Measurements from ENCODE around the gene NLGN4Y.

The NLGN4Y gene

GRCh38 chrY:14679181-14679580 lies 154.9 kb downstream of the NLGN4Y start:
- no peaks in the 10 kb centered on the region for H3K27me3 ChIP-seq (replicated peaks; ENCODE audit: control insufficient read depth, insufficient read depth, low read length)
- no peak overlapping the region for H3K9ac ChIP-seq (ENCODE audit: low read length)
- H3K4me3 ChIP-seq (ENCODE audit: low read length), result no peak overlapping the region
- H3K36me3 ChIP-seq (ENCODE audit: control insufficient read depth, insufficient read depth, low read length, severe bottlenecking), result no peaks in the 10 kb centered on the region
- H3K4me1 ChIP-seq (ENCODE audit: control insufficient read depth, insufficient read depth, low read length), result no peaks in the 10 kb centered on the region
- H3K9me3 ChIP-seq (ENCODE audit: control insufficient read depth, low read length), result no peaks in the 10 kb centered on the region
- no peak for DNase-seq (ENCODE audit: low read depth)

GRCh38 chrY:14694543-14694942 lies 170.2 kb downstream of the NLGN4Y start:
- Histone ChIP-seq H3K36me3 (ENCODE audit: control insufficient read depth, insufficient read depth, low read length, severe bottlenecking) (no peaks in the 10 kb centered on the region), H3K9me3 (ENCODE audit: control insufficient read depth, low read length) (no peaks in the 10 kb centered on the region), H3K27me3 (replicated peaks; ENCODE audit: control insufficient read depth, insufficient read depth, low read length) (no peaks in the 10 kb centered on the region), H3K4me1 (ENCODE audit: control insufficient read depth, insufficient read depth, low read length) (no peaks in the 10 kb centered on the region), H3K9ac (ENCODE audit: low read length) (no peak overlapping the region), H3K4me3 (ENCODE audit: low read length) (no peak overlapping the region)
- no peak for DNase-seq (ENCODE audit: low read depth)

GRCh38 chrY:14708158-14708557 lies 183.8 kb downstream of the NLGN4Y start:
- Histone ChIP-seq H3K4me3 (ENCODE audit: low read length) (no peak overlapping the region), H3K36me3 (ENCODE audit: control insufficient read depth, insufficient read depth, low read length, severe bottlenecking) (no peaks in the 10 kb centered on the region), H3K27me3 (replicated peaks; ENCODE audit: control insufficient read depth, insufficient read depth, low read length) (no peaks in the 10 kb centered on the region), H3K9ac (ENCODE audit: low read length) (no peak overlapping the region), H3K4me1 (ENCODE audit: control insufficient read depth, insufficient read depth, low read length) (no peaks in the 10 kb centered on the region), H3K9me3 (ENCODE audit: control insufficient read depth, low read length) (no peaks in the 10 kb centered on the region)
- no peak for DNase-seq (ENCODE audit: low read depth)

GRCh38 chrY:14741596-14741995 lies 217.3 kb downstream of the NLGN4Y start:
- DNase-seq (ENCODE audit: low read depth), result no peak
- H3K4me3 ChIP-seq (ENCODE audit: low read length), result no peak overlapping the region
- H3K36me3 ChIP-seq (ENCODE audit: control insufficient read depth, insufficient read depth, low read length, severe bottlenecking), result no peaks in the 10 kb centered on the region
- no peaks in the 10 kb centered on the region for H3K4me1 ChIP-seq (ENCODE audit: control insufficient read depth, insufficient read depth, low read length)
- no peaks in the 10 kb centered on the region for H3K27me3 ChIP-seq (replicated peaks; ENCODE audit: control insufficient read depth, insufficient read depth, low read length)
- H3K9ac ChIP-seq (ENCODE audit: low read length), result no peak overlapping the region
- no peaks in the 10 kb centered on the region for H3K9me3 ChIP-seq (ENCODE audit: control insufficient read depth, low read length)

- Histone ChIP-seq H3K36me3 (ENCODE audit: control insufficient read depth, insufficient read depth, low read length, severe bottlenecking) (no peaks in the 10 kb centered on the region), H3K9ac (ENCODE audit: low read length) (no peak overlapping the region), H3K4me3 (ENCODE audit: low read length) (no peak overlapping the region), H3K4me1 (ENCODE audit: control insufficient read depth, insufficient read depth, low read length) (no peaks in the 10 kb centered on the region), H3K27me3 (replicated peaks; ENCODE audit: control insufficient read depth, insufficient read depth, low read length) (no peaks in the 10 kb centered on the region), H3K9me3 (ENCODE audit: control insufficient read depth, low read length) (no peaks in the 10 kb centered on the region)
- DNase-seq (ENCODE audit: low read depth), result no peak
Observed at GRCh38 chrY:14748329-14748728, 224.0 kb downstream of the NLGN4Y start.

GRCh38 chrY:14755571-14755970 lies 231.2 kb downstream of the NLGN4Y start:
- H3K9me3 ChIP-seq (ENCODE audit: control insufficient read depth, low read length), result no peaks in the 10 kb centered on the region
- H3K9ac ChIP-seq (ENCODE audit: low read length), result no peak overlapping the region
- no peaks in the 10 kb centered on the region for H3K4me1 ChIP-seq (ENCODE audit: control insufficient read depth, insufficient read depth, low read length)
- H3K27me3 ChIP-seq (replicated peaks; ENCODE audit: control insufficient read depth, insufficient read depth, low read length), result no peaks in the 10 kb centered on the region
- no peak overlapping the region for H3K4me3 ChIP-seq (ENCODE audit: low read length)
- H3K36me3 ChIP-seq (ENCODE audit: control insufficient read depth, insufficient read depth, low read length, severe bottlenecking), result no peaks in the 10 kb centered on the region
- DNase-seq (ENCODE audit: low read depth), result no peak

- no peaks in the 10 kb centered on the region for H3K4me1 ChIP-seq (ENCODE audit: control insufficient read depth, insufficient read depth, low read length)
- no peak overlapping the region for H3K9ac ChIP-seq (ENCODE audit: low read length)
- no peak overlapping the region for H3K4me3 ChIP-seq (ENCODE audit: low read length)
- no peaks in the 10 kb centered on the region for H3K36me3 ChIP-seq (ENCODE audit: control insufficient read depth, insufficient read depth, low read length, severe bottlenecking)
- no peaks in the 10 kb centered on the region for H3K9me3 ChIP-seq (ENCODE audit: control insufficient read depth, low read length)
- no peak for DNase-seq (ENCODE audit: low read depth)
- H3K27me3 ChIP-seq (replicated peaks; ENCODE audit: control insufficient read depth, insufficient read depth, low read length), result no peaks in the 10 kb centered on the region
Observed at GRCh38 chrY:14762903-14763302, 238.6 kb downstream of the NLGN4Y start.

GRCh38 chrY:14763600-14763999 lies 239.3 kb downstream of the NLGN4Y start:
- H3K9me3 ChIP-seq (ENCODE audit: control insufficient read depth, low read length), result no peaks in the 10 kb centered on the region
- H3K27me3 ChIP-seq (replicated peaks; ENCODE audit: control insufficient read depth, insufficient read depth, low read length), result no peaks in the 10 kb centered on the region
- no peaks in the 10 kb centered on the region for H3K4me1 ChIP-seq (ENCODE audit: control insufficient read depth, insufficient read depth, low read length)
- no peak for DNase-seq (ENCODE audit: low read depth)
- H3K4me3 ChIP-seq (ENCODE audit: low read length), result no peak overlapping the region
- H3K36me3 ChIP-seq (ENCODE audit: control insufficient read depth, insufficient read depth, low read length, severe bottlenecking), result no peaks in the 10 kb centered on the region
- H3K9ac ChIP-seq (ENCODE audit: low read length), result no peak overlapping the region

- Histone ChIP-seq H3K9me3 (ENCODE audit: control insufficient read depth, low read length) (no peaks in the 10 kb centered on the region), H3K36me3 (ENCODE audit: control insufficient read depth, insufficient read depth, low read length, severe bottlenecking) (no peaks in the 10 kb centered on the region), H3K4me1 (ENCODE audit: control insufficient read depth, insufficient read depth, low read length) (no peaks in the 10 kb centered on the region), H3K27me3 (replicated peaks; ENCODE audit: control insufficient read depth, insufficient read depth, low read length) (no peaks in the 10 kb centered on the region), H3K9ac (ENCODE audit: low read length) (no peak overlapping the region), H3K4me3 (ENCODE audit: low read length) (no peak overlapping the region)
- DNase-seq (ENCODE audit: low read depth), result no peak
Observed at GRCh38 chrY:14778208-14778607, 253.9 kb downstream of the NLGN4Y start.

- Histone ChIP-seq H3K9ac (ENCODE audit: low read length) (no peak overlapping the region), H3K9me3 (ENCODE audit: control insufficient read depth, low read length) (no peaks in the 10 kb centered on the region), H3K4me3 (ENCODE audit: low read length) (no peak overlapping the region), H3K27me3 (replicated peaks; ENCODE audit: control insufficient read depth, insufficient read depth, low read length) (no peaks in the 10 kb centered on the region), H3K36me3 (ENCODE audit: control insufficient read depth, insufficient read depth, low read length, severe bottlenecking) (no peaks in the 10 kb centered on the region), H3K4me1 (ENCODE audit: control insufficient read depth, insufficient read depth, low read length) (no peaks in the 10 kb centered on the region)
- DNase-seq (ENCODE audit: low read depth), result no peak
Observed at GRCh38 chrY:14793104-14793503, 268.8 kb downstream of the NLGN4Y start.

- H3K4me1 ChIP-seq (ENCODE audit: control insufficient read depth, insufficient read depth, low read length), result no peaks in the 10 kb centered on the region
Observed at GRCh38 chrY:14793674-14794073, 269.3 kb downstream of the NLGN4Y start.

GRCh38 chrY:14798010-14798409 lies 273.7 kb downstream of the NLGN4Y start:
- Histone ChIP-seq H3K27me3 (replicated peaks; ENCODE audit: control insufficient read depth, insufficient read depth, low read length) (no peaks in the 10 kb centered on the region), H3K9me3 (ENCODE audit: control insufficient read depth, low read length) (no peaks in the 10 kb centered on the region), H3K36me3 (ENCODE audit: control insufficient read depth, insufficient read depth, low read length, severe bottlenecking) (no peaks in the 10 kb centered on the region), H3K4me3 (ENCODE audit: low read length) (no peak overlapping the region), H3K9ac (ENCODE audit: low read length) (no peak overlapping the region), H3K4me1 (ENCODE audit: control insufficient read depth, insufficient read depth, low read length) (no peaks in the 10 kb centered on the region)
- no peak for DNase-seq (ENCODE audit: low read depth)

More at GRCh38 chrY:14793674-14794073, 269.3 kb downstream of the NLGN4Y start:
- no peak for DNase-seq (ENCODE audit: low read depth)
- Histone ChIP-seq H3K27me3 (replicated peaks; ENCODE audit: control insufficient read depth, insufficient read depth, low read length) (no peaks in the 10 kb centered on the region), H3K9me3 (ENCODE audit: control insufficient read depth, low read length) (no peaks in the 10 kb centered on the region), H3K9ac (ENCODE audit: low read length) (no peak overlapping the region), H3K36me3 (ENCODE audit: control insufficient read depth, insufficient read depth, low read length, severe bottlenecking) (no peaks in the 10 kb centered on the region), H3K4me3 (ENCODE audit: low read length) (no peak overlapping the region)

Data from adipocyte (in vitro differentiated cells).